GM18519 (cell line): ENCODE results near the gene SYCN.
"Not testable (repeated sequence)": the region's sequence is repeated elsewhere in the genome, so short reads cannot be mapped to it uniquely, and the experiment has no call there.

Source experiments
- ATAC-seq: cut with Tn5 transposase; IDR thresholded peaks from one replicate; pipeline ENCODE4 v1.9.1; 2021; ENCODE audit warnings: mild to moderate bottlenecking, moderate library complexity; ENCODE audit not compliant: unreplicated experiment, low FRiP score

The SYCN gene

DNA sequence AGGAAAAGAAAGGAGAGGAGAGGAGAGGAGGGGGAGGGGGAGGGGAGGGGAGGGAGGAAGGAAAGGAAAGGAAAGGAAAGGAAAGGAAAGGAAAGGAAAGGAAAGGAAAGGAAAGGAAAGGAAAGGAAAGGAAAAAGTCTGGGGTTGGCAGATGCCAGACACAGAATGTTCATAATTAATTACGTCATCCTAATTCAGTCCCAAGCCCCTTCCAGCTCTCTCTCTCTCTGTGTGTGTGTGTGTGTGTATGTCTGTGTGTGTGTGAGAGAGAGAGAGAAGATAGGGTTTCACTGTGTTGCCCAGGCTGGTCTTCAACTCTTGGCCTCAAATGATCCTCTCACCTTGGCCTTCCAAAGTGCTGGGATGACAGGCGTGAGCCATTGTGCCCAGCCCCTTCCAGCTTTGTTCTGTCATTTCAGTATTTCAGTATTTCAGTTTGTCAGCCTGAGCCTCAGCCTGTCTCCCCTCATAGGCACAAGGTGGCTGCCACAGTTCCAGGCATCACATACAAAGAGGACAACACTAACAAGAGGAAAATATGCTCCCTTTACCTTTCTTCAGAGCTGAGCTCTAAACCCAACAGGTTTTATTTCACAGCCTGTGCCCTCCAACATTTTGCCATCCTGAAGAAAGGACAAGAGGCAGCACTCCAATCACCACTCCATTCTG, 26.2 kb upstream of the SYCN start:
- no peak for ATAC-seq

- no peak for ATAC-seq
These were observed 20.8 kb upstream of the SYCN start for GRCh38 chr19:39224910-39225309.

DNA sequence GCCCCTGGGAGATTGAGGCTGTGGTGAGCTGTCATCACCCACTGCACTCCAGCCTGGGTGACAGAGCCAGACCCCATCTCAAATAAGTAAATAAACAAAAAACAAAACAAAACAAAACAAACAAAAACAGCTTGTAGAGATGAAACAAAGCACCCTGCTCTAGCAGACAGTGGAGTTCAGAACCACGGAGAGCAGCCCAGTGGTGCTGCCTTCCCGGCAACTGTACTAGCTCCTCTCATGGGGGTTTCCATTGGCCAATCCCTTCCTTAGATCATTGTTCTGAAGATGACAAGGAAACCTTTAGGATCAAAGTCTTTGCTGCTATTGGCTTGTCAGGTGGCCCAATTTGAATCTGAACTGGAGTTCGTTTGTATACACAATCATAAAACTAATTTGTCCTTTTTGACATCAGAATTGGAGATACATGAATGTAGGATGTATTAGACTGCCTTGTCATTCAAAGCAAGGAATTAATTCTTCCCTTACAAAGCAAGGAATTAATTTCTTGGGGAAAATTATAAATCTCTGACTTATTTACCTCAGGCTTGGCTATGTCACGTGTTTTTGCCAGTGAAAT, 19.7 kb upstream of the SYCN start:
- ATAC-seq, result no peak

- ATAC-seq, result not testable (repeated sequence)
These were observed 15.0 kb upstream of the SYCN start for GRCh38 chr19:39219108-39219507.

- no peak for ATAC-seq
These were observed 14.4 kb upstream of the SYCN start for GRCh38 chr19:39218230-39219007.

- no peak for ATAC-seq
These were observed 13.0 kb upstream of the SYCN start for GRCh38 chr19:39217094-39217493.

DNA sequence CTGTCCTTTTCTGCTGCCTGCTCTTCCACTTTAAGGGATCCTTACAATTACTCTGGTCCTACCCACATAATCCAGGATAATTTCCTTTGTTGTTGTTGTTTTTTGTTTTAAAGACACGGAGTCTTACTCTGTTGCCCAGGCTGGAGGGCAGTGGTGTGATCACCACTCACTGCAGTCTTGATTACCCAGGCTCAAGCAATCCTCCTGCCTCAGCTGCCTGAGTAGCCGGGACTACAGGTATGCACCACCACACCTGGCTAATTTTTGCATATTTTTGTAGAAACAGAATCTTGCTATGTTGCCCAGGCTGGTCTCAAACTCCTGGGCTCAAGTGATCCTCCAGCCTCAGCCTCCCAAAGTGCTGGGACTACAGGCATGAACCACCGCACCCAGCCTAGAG, 11.3 kb upstream of the SYCN start:
- ATAC-seq, result not testable (repeated sequence)

GRCh38 chr19:39212375-39212742, 8.3 kb upstream of the SYCN start:
- ATAC-seq, result no peak

DNA sequence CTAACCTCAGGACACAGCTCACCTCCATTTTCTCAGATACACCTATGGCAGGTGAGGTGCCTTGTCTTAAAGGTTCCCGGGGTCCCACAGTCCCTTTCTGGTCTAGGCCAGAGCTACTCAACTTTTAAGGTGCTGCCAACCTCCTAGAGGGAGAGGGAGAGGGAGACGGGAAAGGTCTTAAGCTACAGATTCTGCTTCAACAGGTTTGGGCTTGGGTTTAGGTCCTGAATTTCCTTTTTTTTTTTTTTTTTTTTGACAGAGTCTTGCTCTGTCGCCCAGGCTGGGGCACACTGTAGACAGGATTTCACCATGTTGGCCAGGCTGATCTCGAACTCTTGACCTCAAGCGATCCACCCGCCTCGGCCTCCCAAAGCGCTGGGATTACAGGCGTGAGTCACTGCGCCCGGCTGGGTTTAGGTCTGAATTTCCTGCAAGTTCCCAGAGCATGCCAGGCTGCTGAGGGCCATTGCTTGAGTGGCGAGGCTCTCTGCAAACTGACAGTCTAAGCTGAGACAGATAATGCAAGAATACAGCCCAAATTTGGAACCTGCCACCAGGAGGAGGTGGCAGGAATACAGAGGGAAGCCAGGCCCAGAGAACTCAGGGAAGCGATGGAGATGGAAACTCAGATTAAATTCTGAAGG, 7.8 kb upstream of the SYCN start:
- ATAC-seq, result no peak

GRCh38 chr19:39209196-39209595, 5.1 kb upstream of the SYCN start:
- ATAC-seq, result no peak

GRCh38 chr19:39208175-39208795, 4.2 kb upstream of the SYCN start:
- ATAC-seq, result no peak

GRCh38 chr19:39207293-39207836, 3.3 kb upstream of the SYCN start:
- no peak for ATAC-seq

DNA sequence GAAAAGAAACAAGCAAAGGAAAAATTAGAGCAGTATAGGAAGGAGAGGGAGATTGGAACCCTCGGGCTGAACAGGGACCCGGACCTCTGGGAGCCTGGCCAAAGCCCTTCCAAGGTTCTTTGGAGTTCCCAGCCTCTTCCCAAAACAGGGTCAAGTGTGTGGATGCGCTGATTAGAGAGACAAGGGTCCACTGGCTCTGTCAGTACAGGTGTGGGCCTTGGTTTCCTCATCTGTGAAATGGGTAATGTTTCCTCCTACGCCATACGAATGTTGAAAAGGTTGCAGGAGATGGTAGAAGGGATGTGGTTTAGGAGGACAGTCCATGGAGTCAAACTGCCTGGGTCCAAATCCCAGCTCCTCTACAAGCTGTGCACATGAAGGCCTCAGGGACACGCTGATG, 2.1 kb upstream of the SYCN start:
- ATAC-seq, result no peak

- no peak for ATAC-seq
These were observed 1.3 kb upstream of the SYCN start for GRCh38 chr19:39205449-39205764.

- no peak for ATAC-seq
These were observed 1.1 kb downstream of the SYCN start for GRCh38 chr19:39202998-39203355.

- ATAC-seq, result no peak
These were observed 3.3 kb downstream of the SYCN start for GRCh38 chr19:39200803-39201115.

GRCh38 chr19:39200066-39200802, 3.8 kb downstream of the SYCN start:
- ATAC-seq, result no peak

DNA sequence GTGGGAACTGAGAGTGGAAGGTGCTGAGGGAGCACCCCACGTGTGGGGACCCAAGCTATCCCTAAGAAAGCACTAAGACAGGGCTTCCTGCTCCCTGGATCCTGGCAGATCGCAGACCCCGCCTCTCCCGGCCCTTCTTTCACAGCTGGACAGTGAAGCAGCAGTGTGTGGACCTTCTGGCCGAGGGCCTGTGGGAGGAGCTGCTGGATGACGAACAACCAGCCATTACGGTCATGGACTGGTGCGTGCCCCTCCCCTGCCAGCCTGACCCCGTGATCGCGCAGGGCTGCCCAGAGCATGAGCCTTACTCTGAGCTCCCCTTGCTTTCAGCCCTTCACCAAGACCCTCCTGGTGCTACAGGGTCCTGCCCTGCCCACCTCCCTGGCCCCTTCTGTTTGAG, 5.0 kb downstream of the SYCN start:
- ATAC-seq, result no peak

DNA sequence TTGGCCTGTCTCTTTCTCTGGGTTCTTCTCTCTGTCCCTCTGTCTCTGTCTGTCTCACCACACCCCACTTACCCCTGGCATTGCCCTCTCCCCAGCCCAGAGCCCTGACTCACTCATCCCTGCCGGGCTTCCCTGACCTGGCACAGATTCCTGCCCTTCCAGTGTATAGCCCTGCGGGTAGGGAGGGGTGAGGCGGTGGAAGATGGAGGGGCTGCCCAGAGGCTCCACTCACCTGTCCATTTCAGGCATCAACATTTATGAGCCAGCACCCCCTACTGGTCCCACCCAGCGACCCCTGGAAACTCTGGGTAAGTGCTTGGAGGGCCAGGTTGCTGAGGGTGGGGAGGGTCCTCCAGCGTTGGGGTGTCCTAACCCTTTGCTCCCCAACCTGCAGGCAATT, 6.3 kb downstream of the SYCN start:
- no peak for ATAC-seq

GRCh38 chr19:39196860-39197562, 7.1 kb downstream of the SYCN start, which contains the start of gene NCCRP1:
Gene NCCRP1, plus strand, starts transcription at chr19:39196964. Its CDS starts 19 bp downstream, at chr19:39196983.
- ATAC-seq, result no peak
